Pulmonary artery endothelial cell (primary cell): Measurements from ENCODE around the gene KRT15. TPM values are rescaled to one million over a fixed set of nuclear protein-coding genes. Genes with fewer than 3 reads are reported as not detected.

Experiments
- DNase-seq: peaks from one replicate; pipeline ENCODE4 v3.0.0-alpha.2; 2011; ENCODE audit warnings: low read depth, low spot score
- total RNA-seq: library from RNA; depleted of rRNA; stranded (reverse); fragments of >200 nt; gene quantifications from 2 replicates; pipeline ENCODE4 v1.2.3, GENCODE V29; 2014

Gene KRT15
- total RNA-seq, 1 donor from 2014 or later: 1.6 TPM

- no peak for DNase-seq
These were observed 12.6 kb downstream of the KRT15 start for GRCh38 chr17:41505809-41506767.

- no peak for DNase-seq
These were observed 13.5 kb downstream of the KRT15 start, which contains the start of gene KRT13 for GRCh38 chr17:41505007-41505808. KRT13 (minus strand) TSS chr17:41505612; CDS start chr17:41505550, 62 bp downstream.

- no peak for DNase-seq
These were observed 14.3 kb downstream of the KRT15 start for GRCh38 chr17:41504246-41504977.

- DNase-seq: no peak
These were observed 15.5 kb downstream of the KRT15 start for GRCh38 chr17:41503202-41503601.

GRCh38 chr17:41500131-41500911 is 18.4 kb downstream of the KRT15 start:
- peak; percentile 29 for DNase-seq

- no peak for DNase-seq
These were observed 19.0 kb downstream of the KRT15 start for GRCh38 chr17:41499714-41500113.

GRCh38 chr17:41498276-41498675 is 20.4 kb downstream of the KRT15 start:
- no peak for DNase-seq

GRCh38 chr17:41496803-41497484 is 21.7 kb downstream of the KRT15 start:
- DNase-seq: peak; percentile 61

- DNase-seq: no peak
These were observed 24.2 kb downstream of the KRT15 start for GRCh38 chr17:41494524-41494923.

GRCh38 chr17:41492771-41493170 is 25.9 kb downstream of the KRT15 start:
- peak; percentile 69 for DNase-seq

- DNase-seq: peak; percentile 7
These were observed 26.3 kb downstream of the KRT15 start for GRCh38 chr17:41492351-41492750.

GRCh38 chr17:41491476-41491875 is 27.2 kb downstream of the KRT15 start:
- DNase-seq: no peak

GRCh38 chr17:41490000-41490990 is 28.4 kb downstream of the KRT15 start:
- no peak for DNase-seq

- no peak for DNase-seq
These were observed 29.2 kb downstream of the KRT15 start, which contains the start of gene KRT36 for GRCh38 chr17:41489531-41489930. KRT36 (minus strand) TSS chr17:41489910; CDS start chr17:41489864, 46 bp downstream.

- no peak for DNase-seq
These were observed 31.7 kb downstream of the KRT15 start for GRCh38 chr17:41486809-41487530.

- no peak for DNase-seq
These were observed 32.4 kb downstream of the KRT15 start for GRCh38 chr17:41486316-41486715.

GRCh38 chr17:41484920-41485904 is 33.5 kb downstream of the KRT15 start:
- DNase-seq: no peak
